ENCODE measurements around the gene CDK16. TPM values are rescaled to one million over a fixed set of nuclear protein-coding genes. Genes with fewer than 3 reads are reported as not detected.

CDK16 gene
- total RNA-seq, 1 experiment from 2014 or later, result 134 TPM

GRCh38 chrX:47175588-47175980 lies 42.9 kb upstream of the CDK16 start:
- intact Hi-C loops (cut with micrococcal nuclease; ENCODE audit: unreplicated experiment), result no loop called here
- H3K27me3 ChIP-seq (ENCODE audit: control insufficient read depth, insufficient read depth, low read length), result no peaks in the 10 kb centered on the region
- ATAC-seq (no peak), DNase-seq (ENCODE audit: low read depth, low spot score) (no peak)
- TF ChIP-seq SIN3A (IDR thresholded peaks at IDR 0.05; ENCODE audit: borderline replicate concordance, insufficient read depth, low read depth, low read length), result no peak
- in situ Hi-C loops (cut with HindIII; ENCODE audit: low pct_unique_long_range_greater_than_20kb, low sequenced_read_pairs), result no loop called here
- POLR2A ChIA-PET, result no interaction called here
- no peak overlapping the region for H3K27ac ChIP-seq (ENCODE audit: low read length)
- CTCF ChIA-PET, result no interaction called here
- no TSS peak for BruUV-seq (replicated peaks)
- H3K36me3 ChIP-seq (ENCODE audit: control insufficient read depth, insufficient read depth, low read length), result peaks cover 5% of the 10 kb centered on the region
- H3K4me3 ChIP-seq (ENCODE audit: low read depth in 2 of 2, low read length in 2 of 2), result no peak overlapping the region
- no peaks in the 10 kb centered on the region for H3K9me3 ChIP-seq (ENCODE audit: control insufficient read depth, insufficient read depth, low read depth, low read length)
- H3K4me1 ChIP-seq (ENCODE audit: control insufficient read depth, insufficient read depth, low read length), result no peaks in the 10 kb centered on the region

GRCh38 chrX:47176101-47176740 lies 42.3 kb upstream of the CDK16 start:
- in situ Hi-C loops (cut with HindIII; ENCODE audit: low pct_unique_long_range_greater_than_20kb, low sequenced_read_pairs), result no loop called here
- no peak overlapping the region for H3K27ac ChIP-seq (ENCODE audit: low read length)
- CTCF ChIA-PET, result no interaction called here
- H3K4me3 ChIP-seq (ENCODE audit: low read depth in 2 of 2, low read length in 2 of 2), result no peak overlapping the region
- TF ChIP-seq CTCF (IDR thresholded peaks at IDR 0.05), result no peak
- no peak for TF ChIP-seq POLR2AphosphoS5 (IDR thresholded peaks at IDR 0.05; ENCODE audit: low read depth, low read length)
- no peak for TF ChIP-seq REST (IDR thresholded peaks at IDR 0.05; ENCODE audit: insufficient read depth in 1 of 2, low read depth in 2 of 2, low read length in 1 of 2)
- no peak for TF ChIP-seq TCF7L2 (IDR thresholded peaks at IDR 0.05; ENCODE audit: low read depth, low read length)
- no peak for TF ChIP-seq SIN3A (IDR thresholded peaks at IDR 0.05; ENCODE audit: borderline replicate concordance, insufficient read depth, low read depth, low read length)
- H3K4me1 ChIP-seq (ENCODE audit: control insufficient read depth, insufficient read depth, low read length), result no peaks in the 10 kb centered on the region
- POLR2A ChIA-PET, result no interaction called here
- BruUV-seq (replicated peaks), result no TSS peak
- H3K27me3 ChIP-seq (ENCODE audit: control insufficient read depth, insufficient read depth, low read length), result no peaks in the 10 kb centered on the region
- DNase-seq (ENCODE audit: low read depth, low spot score) (no peak), ATAC-seq (no peak)
- H3K36me3 ChIP-seq (ENCODE audit: control insufficient read depth, insufficient read depth, low read length), result peaks cover 5% of the 10 kb centered on the region
- intact Hi-C loops (cut with micrococcal nuclease; ENCODE audit: unreplicated experiment), result no loop called here
- no peaks in the 10 kb centered on the region for H3K9me3 ChIP-seq (ENCODE audit: control insufficient read depth, insufficient read depth, low read depth, low read length)

GRCh38 chrX:47177079-47177478 lies 41.4 kb upstream of the CDK16 start:
- no peaks in the 10 kb centered on the region for H3K9me3 ChIP-seq (ENCODE audit: control insufficient read depth, insufficient read depth, low read depth, low read length)
- no peak overlapping the region for H3K27ac ChIP-seq (ENCODE audit: low read length)
- POLR2A ChIA-PET, result no interaction called here
- H3K36me3 ChIP-seq (ENCODE audit: control insufficient read depth, insufficient read depth, low read length), result peaks cover 5% of the 10 kb centered on the region
- no peak for DNase-seq (ENCODE audit: low read depth, low spot score)
- ATAC-seq, result no peak
- in situ Hi-C loops (cut with HindIII; ENCODE audit: low pct_unique_long_range_greater_than_20kb, low sequenced_read_pairs), result no loop called here
- CTCF ChIA-PET, result no interaction called here
- no peaks in the 10 kb centered on the region for H3K27me3 ChIP-seq (ENCODE audit: control insufficient read depth, insufficient read depth, low read length)
- H3K4me1 ChIP-seq (ENCODE audit: control insufficient read depth, insufficient read depth, low read length), result no peaks in the 10 kb centered on the region
- TSS peak; percentile 73 for BruUV-seq (replicated peaks)
- H3K4me3 ChIP-seq (ENCODE audit: low read depth in 2 of 2, low read length in 2 of 2), result no peak overlapping the region
- TF ChIP-seq CTCF (IDR thresholded peaks at IDR 0.05), result no peak
- intact Hi-C loops (cut with micrococcal nuclease; ENCODE audit: unreplicated experiment), result no loop called here

All from Panc1 (cell line).